ENCODE data around the gene ADIPOR2. TPM values are rescaled to one million over a fixed set of nuclear protein-coding genes. Genes with fewer than 3 reads are reported as not detected.
"Not testable (repeated sequence)": the region's sequence is repeated elsewhere in the genome, so short reads cannot be mapped to it uniquely, and the experiment has no call there.

The ADIPOR2 gene
- total RNA-seq, 1 experiment from 2014 or later, result 45.3 TPM

DNA sequence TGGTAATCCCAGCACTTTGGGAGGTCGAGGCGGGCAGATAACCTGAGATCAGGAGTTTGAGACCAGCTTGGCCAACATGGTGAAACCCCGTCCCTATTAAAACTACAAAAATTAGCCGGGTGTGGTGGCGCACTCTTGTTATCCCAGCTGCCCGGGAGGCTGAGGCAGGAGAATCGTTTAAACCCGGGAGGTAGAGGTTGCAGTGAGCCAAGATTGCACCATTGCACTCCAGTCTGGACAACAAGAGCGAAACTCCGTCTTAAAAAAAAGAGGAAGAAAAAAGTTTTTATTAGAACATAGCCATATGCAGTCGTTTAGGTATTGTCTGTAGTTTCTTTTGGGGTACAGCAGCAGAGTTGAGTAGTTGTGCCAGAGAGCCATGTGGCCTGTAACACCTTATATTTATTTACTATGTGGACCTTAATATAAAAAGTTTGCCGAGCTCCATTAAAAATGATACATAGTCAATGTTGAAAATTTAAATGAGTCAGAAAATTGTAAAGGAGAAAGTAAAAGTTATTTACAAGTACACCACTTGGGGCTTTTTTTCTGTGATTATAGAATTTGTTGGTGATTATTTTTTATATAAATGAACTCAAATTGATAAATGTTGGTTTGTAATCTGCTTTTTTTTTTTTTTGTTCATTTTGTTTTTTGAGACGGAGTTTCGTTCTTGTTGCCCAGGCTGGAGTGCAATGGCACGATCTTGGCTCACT is 2.2 kb downstream of the ADIPOR2 start:
- Histone ChIP-seq H4K5ac (ENCODE audit: insufficient read length, low read depth, low read length) (no peak overlapping the region), H3K79me1 (ENCODE audit: insufficient read depth, low read depth, low read length, poor library complexity, severe bottlenecking) (peaks cover 7% of the 10 kb centered on the region), H3K23me2 (ENCODE audit: insufficient read length, low read depth, low read length, poor library complexity, severe bottlenecking) (peaks cover 5% of the 10 kb centered on the region), H3T11ph (ENCODE audit: low read length) (no peak overlapping the region), H3K4me2 (ENCODE audit: insufficient read depth, insufficient read length, low read length) (no peak overlapping the region), H4K91ac (ENCODE audit: insufficient read length, low read depth, low read length) (no peak overlapping the region), H2BK5ac (ENCODE audit: insufficient read length, low read length) (no peak overlapping the region), H4K20me1 (ENCODE audit: control insufficient read depth, insufficient read depth, insufficient read length) (no peaks in the 10 kb centered on the region), H3K18ac (ENCODE audit: insufficient read length, low read depth, low read length) (no peak overlapping the region), H3K27ac (ENCODE audit: insufficient read length, low read depth, low read length) (no peak overlapping the region), H3K4ac (ENCODE audit: low read depth, low read length) (no peak overlapping the region), H2BK15ac (ENCODE audit: low read depth, low read length) (no peak overlapping the region), H3K9me3 (ENCODE audit: control insufficient read depth, low read depth, low read length) (no peaks in the 10 kb centered on the region), H3K79me2 (ENCODE audit: insufficient read depth, low read length) (peaks cover 41% of the 10 kb centered on the region; the same call in 1 of the 2 replicates), H3K27me3 (ENCODE audit: insufficient read depth, low read length) (no peaks in the 10 kb centered on the region), H2BK12ac (ENCODE audit: insufficient read length, low read depth, low read length) (no peak overlapping the region), H3K9ac (ENCODE audit: extremely low read depth, insufficient read length, low read length) (no peak overlapping the region), H2AK5ac (ENCODE audit: insufficient read length, low read length) (no peak overlapping the region), H2AFZ (ENCODE audit: low read length) (no peak overlapping the region), H3K4me1 (ENCODE audit: insufficient read depth, low read length) (no peaks in the 10 kb centered on the region), H2BK20ac (ENCODE audit: low read depth, low read length, poor library complexity, severe bottlenecking) (no peak overlapping the region), H3K56ac (ENCODE audit: insufficient read length, low read depth, low read length) (no peak overlapping the region), H2BK120ac (ENCODE audit: low read depth, low read length, poor library complexity, severe bottlenecking) (no peak overlapping the region), H3K23ac (ENCODE audit: insufficient read length, low read depth, low read length) (no peak overlapping the region), H3K14ac (ENCODE audit: insufficient read depth, low read length) (no peak overlapping the region), H4K8ac (replicated peaks; ENCODE audit: insufficient read length, low read depth, low read length) (no peak overlapping the region)
- Mint-ChIP-seq H3K4me1 (peaks cover 14 to 17% of the 10 kb centered on the region in 2 experiments), H3K9me3 (no peaks in the 10 kb centered on the region), H3K36me3 (ENCODE audit: insufficient read depth in 1 of 3, low read depth in 3 of 3) (peaks cover 2 to 11% (median 6%) of the 10 kb centered on the region in 3 experiments; a peak in 5 of 7 replicates), H3K4me3 (peak overlapping the region; percentile 43 to 86; a peak in 4 of 5 replicates), H3K27ac (no peak overlapping the region), H3K27me3 (ENCODE audit: low read depth) (peaks cover 2% of the 10 kb centered on the region)
- DNase-seq, result no peak
- no CpG with 5 or more reads among the region's 15 CpGs for WGBS (ENCODE audit: extremely low coverage, insufficient read length, low lambda C conversion rate)
- TF ChIP-seq, protein P1, sequence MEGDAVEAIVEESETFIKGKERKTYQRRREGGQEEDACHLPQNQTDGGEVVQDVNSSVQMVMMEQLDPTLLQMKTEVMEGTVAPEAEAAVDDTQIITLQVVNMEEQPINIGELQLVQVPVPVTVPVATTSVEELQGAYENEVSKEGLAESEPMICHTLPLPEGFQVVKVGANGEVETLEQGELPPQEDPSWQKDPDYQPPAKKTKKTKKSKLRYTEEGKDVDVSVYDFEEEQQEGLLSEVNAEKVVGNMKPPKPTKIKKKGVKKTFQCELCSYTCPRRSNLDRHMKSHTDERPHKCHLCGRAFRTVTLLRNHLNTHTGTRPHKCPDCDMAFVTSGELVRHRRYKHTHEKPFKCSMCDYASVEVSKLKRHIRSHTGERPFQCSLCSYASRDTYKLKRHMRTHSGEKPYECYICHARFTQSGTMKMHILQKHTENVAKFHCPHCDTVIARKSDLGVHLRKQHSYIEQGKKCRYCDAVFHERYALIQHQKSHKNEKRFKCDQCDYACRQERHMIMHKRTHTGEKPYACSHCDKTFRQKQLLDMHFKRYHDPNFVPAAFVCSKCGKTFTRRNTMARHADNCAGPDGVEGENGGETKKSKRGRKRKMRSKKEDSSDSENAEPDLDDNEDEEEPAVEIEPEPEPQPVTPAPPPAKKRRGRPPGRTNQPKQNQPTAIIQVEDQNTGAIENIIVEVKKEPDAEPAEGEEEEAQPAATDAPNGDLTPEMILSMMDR (conservative IDR thresholded peaks at IDR 0.05), result no peak

DNA sequence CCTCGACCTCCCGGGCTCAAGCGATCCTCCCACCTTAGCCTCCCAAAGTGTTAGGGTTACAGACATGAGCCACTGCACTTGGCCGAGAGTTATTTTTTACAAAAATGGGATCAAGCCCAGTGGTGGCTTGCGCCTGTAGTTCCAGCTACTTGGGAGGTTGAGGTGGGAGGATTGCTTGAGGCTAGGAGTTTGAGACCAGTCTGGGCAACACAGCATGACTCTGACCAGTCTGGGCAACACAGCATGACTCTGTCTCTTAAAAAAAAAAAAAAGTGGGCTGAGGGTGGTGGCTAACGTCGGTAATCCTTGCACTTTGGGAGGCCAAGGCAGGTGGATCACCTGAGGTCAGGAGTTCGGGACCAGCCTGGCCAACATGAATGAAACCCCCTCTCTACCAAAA is 4.2 kb downstream of the ADIPOR2 start:
- not testable (repeated sequence) for H3K27me3 Mint-ChIP-seq (ENCODE audit: low read depth); H3K27ac Mint-ChIP-seq

More for the DNA sequence above, 4.2 kb downstream of the ADIPOR2 start:
- not testable (repeated sequence) for H2AFZ ChIP-seq (ENCODE audit: low read length); H3K4me3 Mint-ChIP-seq; H3K27ac ChIP-seq (ENCODE audit: insufficient read length, low read depth, low read length); H4K5ac ChIP-seq (ENCODE audit: insufficient read length, low read depth, low read length); H3K56ac ChIP-seq (ENCODE audit: insufficient read length, low read depth, low read length); H3K23ac ChIP-seq (ENCODE audit: insufficient read length, low read depth, low read length); H3K9ac ChIP-seq (ENCODE audit: extremely low read depth, insufficient read length, low read length); H3K27me3 ChIP-seq (ENCODE audit: insufficient read depth, low read length); H3K23me2 ChIP-seq (ENCODE audit: insufficient read length, low read depth, low read length, poor library complexity, severe bottlenecking); H3K14ac ChIP-seq (ENCODE audit: insufficient read depth, low read length); H4K20me1 ChIP-seq (ENCODE audit: control insufficient read depth, insufficient read depth, insufficient read length); H3K9me3 Mint-ChIP-seq; H3K79me1 ChIP-seq (ENCODE audit: insufficient read depth, low read depth, low read length, poor library complexity, severe bottlenecking); H2BK5ac ChIP-seq (ENCODE audit: insufficient read length, low read length); H2BK20ac ChIP-seq (ENCODE audit: low read depth, low read length, poor library complexity, severe bottlenecking); H3K4me1 ChIP-seq (ENCODE audit: insufficient read depth, low read length); H4K91ac ChIP-seq (ENCODE audit: insufficient read length, low read depth, low read length); H3K9me3 ChIP-seq (ENCODE audit: control insufficient read depth, low read depth, low read length); H3K4me2 ChIP-seq (ENCODE audit: insufficient read depth, insufficient read length, low read length); H3K18ac ChIP-seq (ENCODE audit: insufficient read length, low read depth, low read length); H3T11ph ChIP-seq (ENCODE audit: low read length); H3K4ac ChIP-seq (ENCODE audit: low read depth, low read length); H2BK120ac ChIP-seq (ENCODE audit: low read depth, low read length, poor library complexity, severe bottlenecking); DNase-seq; H4K8ac ChIP-seq (replicated peaks; ENCODE audit: insufficient read length, low read depth, low read length); H2BK15ac ChIP-seq (ENCODE audit: low read depth, low read length); H2AK5ac ChIP-seq (ENCODE audit: insufficient read length, low read length); H2BK12ac ChIP-seq (ENCODE audit: insufficient read length, low read depth, low read length)
- H3K79me2 ChIP-seq (ENCODE audit: insufficient read depth, low read length), result peaks cover 43% of the 10 kb centered on the region; the same call in 1 of the 2 replicates
- Mint-ChIP-seq H3K36me3 (ENCODE audit: insufficient read depth in 1 of 3, low read depth in 3 of 3) (peaks cover 4 to 11% (median 6%) of the 10 kb centered on the region in 3 experiments; a peak in 5 of 7 replicates), H3K4me1 (peaks cover 15 to 21% of the 10 kb centered on the region in 2 experiments)
- no CpG with 5 or more reads among the region's 8 CpGs for WGBS (ENCODE audit: extremely low coverage, insufficient read length, low lambda C conversion rate)
